H1 (cell line): Measurements from ENCODE around the gene GCNT1. TPM values are rescaled to one million over a fixed set of nuclear protein-coding genes. Genes with fewer than 3 reads are reported as not detected.

Experiments used
- CBX5 ChIP-seq: fragments of 300-800, 300-1000 bp; sonication (generic); IDR thresholded peaks from 2 replicates; pipeline ENCODE4 v1.7.1; 2016; ENCODE audit warnings: antibody characterized with exemption, low read length, low read depth
- CHD2 ChIP-seq: IDR thresholded peaks from 2 replicates; pipeline ENCODE4 v1.6.1; 2012; ENCODE audit warnings: low read length, improper control_type of control experiment
- CTBP2 ChIP-seq: IDR thresholded peaks from 2 replicates; pipeline ENCODE4 v1.7.0; 2011; ENCODE audit warnings: borderline replicate concordance, mild to moderate bottlenecking, moderate library complexity, mixed read lengths, low read length; ENCODE audit not compliant: insufficient read depth, insufficient read length
- EP300 ChIP-seq, 2 experiments: IDR thresholded peaks; 1 replicate in 1 of 2; 2 replicates in 1 of 2; pipeline ENCODE4 v1.6.1; 2011 to 2012; ENCODE audit warnings: low read depth in 2 of 2, low read length in 2 of 2, mild to moderate bottlenecking in 2 of 2, borderline replicate concordance in 1 of 2, inconsistent platforms in 1 of 2, moderate library complexity in 1 of 2
- KDM1A ChIP-seq: fragments of 200-600, 300-600 bp; sonication (generic); IDR thresholded peaks from 2 replicates; pipeline ENCODE4 v1.7.1; 2016; ENCODE audit warnings: mild to moderate bottlenecking, low read length, borderline replicate concordance
- KDM5A ChIP-seq: fragments of 200-600 bp; IDR thresholded peaks from 2 replicates; pipeline ENCODE4 v1.7.1; 2012; ENCODE audit warnings: mild to moderate bottlenecking, low read length, inconsistent platforms, mixed read lengths
- NANOG ChIP-seq: IDR thresholded peaks from 2 replicates; pipeline ENCODE4 v1.6.1; 2011; ENCODE audit warnings: low read length, low read depth, mild to moderate bottlenecking, inconsistent platforms; ENCODE audit not compliant: insufficient read depth, poor library complexity, severe bottlenecking
- POLR2AphosphoS5 ChIP-seq: IDR thresholded peaks from 2 replicates; pipeline ENCODE4 v1.6.1; 2011; ENCODE audit warnings: low read depth, low read length
- SIX5 ChIP-seq: IDR thresholded peaks from 2 replicates; pipeline ENCODE4 v1.6.1; 2011; ENCODE audit warnings: mild to moderate bottlenecking, low read depth, low read length
- SP1 ChIP-seq: IDR thresholded peaks from 2 replicates; pipeline ENCODE4 v1.6.1; 2011; ENCODE audit warnings: low read depth, low read length
- SP2 ChIP-seq: IDR thresholded peaks from 2 replicates; pipeline ENCODE4 v1.6.1; 2012; ENCODE audit warnings: mild to moderate bottlenecking, low read length, inconsistent platforms
- polyA plus RNA-seq, 7 experiments: library from polyadenylated mRNA; depleted of rRNA in 3 of 7; stranded (reverse) in 5 of 7; unstranded in 2 of 7; fragments of >200 nt in 5 of 7; fragments of 200-250 nt in 2 of 7; gene quantifications; 1 replicate in 5 of 7; 2 replicates in 1 of 7; 4 replicates in 1 of 7; pipeline versions ENCODE4 v1.2.1 to v1.2.3, GENCODE V29; 2011 to 2013; ENCODE audit warnings: missing spikeins in 2 of 7, mixed read lengths in 2 of 7
- total RNA-seq: library from RNA; stranded (reverse); fragmentation: NEBNext Ultra II Directional; extraction: Animal tissue kit (Norgen Biotek cat#: 25700); gene quantifications from 2 replicates; pipeline ENCODE4 v1.2.1, GENCODE V29; 2021
- TF ChIP-seq, protein P1 (sequence below): fragments of 300-600 bp; sonication (generic); IDR thresholded peaks from 2 replicates; pipeline ENCODE4 v1.7.1; 2012; ENCODE audit warnings: low read length, moderate library complexity, mild to moderate bottlenecking, inconsistent platforms; ENCODE audit not compliant: insufficient replicate concordance

Gene GCNT1
- total and polyA plus RNA-seq, 2 of the 8 experiments (the other 6 are each of a cell fraction or from before 2014, with no cell fraction given): 13.0 to 16.5 TPM

DNA sequence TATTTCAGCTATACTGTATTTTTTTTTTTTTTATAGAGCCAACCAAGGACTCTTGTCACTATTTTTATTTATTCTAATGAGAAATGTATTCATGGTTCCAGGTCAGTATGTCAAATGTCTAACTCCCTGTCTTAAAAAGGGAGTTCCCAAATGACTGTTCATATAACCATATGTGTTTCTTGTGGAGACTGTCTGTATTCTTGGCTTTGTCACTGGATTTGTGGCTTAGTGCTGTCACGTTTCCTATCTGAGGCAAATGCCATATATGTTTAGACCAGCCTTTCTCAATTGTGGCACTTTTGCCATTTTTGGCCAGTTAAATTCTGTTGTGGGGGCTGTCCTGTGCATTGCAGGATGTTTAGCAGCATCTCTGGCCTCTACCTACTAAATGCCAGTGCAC lies 3.1 kb downstream of the GCNT1 start (continued):
- TF ChIP-seq, protein P1, sequence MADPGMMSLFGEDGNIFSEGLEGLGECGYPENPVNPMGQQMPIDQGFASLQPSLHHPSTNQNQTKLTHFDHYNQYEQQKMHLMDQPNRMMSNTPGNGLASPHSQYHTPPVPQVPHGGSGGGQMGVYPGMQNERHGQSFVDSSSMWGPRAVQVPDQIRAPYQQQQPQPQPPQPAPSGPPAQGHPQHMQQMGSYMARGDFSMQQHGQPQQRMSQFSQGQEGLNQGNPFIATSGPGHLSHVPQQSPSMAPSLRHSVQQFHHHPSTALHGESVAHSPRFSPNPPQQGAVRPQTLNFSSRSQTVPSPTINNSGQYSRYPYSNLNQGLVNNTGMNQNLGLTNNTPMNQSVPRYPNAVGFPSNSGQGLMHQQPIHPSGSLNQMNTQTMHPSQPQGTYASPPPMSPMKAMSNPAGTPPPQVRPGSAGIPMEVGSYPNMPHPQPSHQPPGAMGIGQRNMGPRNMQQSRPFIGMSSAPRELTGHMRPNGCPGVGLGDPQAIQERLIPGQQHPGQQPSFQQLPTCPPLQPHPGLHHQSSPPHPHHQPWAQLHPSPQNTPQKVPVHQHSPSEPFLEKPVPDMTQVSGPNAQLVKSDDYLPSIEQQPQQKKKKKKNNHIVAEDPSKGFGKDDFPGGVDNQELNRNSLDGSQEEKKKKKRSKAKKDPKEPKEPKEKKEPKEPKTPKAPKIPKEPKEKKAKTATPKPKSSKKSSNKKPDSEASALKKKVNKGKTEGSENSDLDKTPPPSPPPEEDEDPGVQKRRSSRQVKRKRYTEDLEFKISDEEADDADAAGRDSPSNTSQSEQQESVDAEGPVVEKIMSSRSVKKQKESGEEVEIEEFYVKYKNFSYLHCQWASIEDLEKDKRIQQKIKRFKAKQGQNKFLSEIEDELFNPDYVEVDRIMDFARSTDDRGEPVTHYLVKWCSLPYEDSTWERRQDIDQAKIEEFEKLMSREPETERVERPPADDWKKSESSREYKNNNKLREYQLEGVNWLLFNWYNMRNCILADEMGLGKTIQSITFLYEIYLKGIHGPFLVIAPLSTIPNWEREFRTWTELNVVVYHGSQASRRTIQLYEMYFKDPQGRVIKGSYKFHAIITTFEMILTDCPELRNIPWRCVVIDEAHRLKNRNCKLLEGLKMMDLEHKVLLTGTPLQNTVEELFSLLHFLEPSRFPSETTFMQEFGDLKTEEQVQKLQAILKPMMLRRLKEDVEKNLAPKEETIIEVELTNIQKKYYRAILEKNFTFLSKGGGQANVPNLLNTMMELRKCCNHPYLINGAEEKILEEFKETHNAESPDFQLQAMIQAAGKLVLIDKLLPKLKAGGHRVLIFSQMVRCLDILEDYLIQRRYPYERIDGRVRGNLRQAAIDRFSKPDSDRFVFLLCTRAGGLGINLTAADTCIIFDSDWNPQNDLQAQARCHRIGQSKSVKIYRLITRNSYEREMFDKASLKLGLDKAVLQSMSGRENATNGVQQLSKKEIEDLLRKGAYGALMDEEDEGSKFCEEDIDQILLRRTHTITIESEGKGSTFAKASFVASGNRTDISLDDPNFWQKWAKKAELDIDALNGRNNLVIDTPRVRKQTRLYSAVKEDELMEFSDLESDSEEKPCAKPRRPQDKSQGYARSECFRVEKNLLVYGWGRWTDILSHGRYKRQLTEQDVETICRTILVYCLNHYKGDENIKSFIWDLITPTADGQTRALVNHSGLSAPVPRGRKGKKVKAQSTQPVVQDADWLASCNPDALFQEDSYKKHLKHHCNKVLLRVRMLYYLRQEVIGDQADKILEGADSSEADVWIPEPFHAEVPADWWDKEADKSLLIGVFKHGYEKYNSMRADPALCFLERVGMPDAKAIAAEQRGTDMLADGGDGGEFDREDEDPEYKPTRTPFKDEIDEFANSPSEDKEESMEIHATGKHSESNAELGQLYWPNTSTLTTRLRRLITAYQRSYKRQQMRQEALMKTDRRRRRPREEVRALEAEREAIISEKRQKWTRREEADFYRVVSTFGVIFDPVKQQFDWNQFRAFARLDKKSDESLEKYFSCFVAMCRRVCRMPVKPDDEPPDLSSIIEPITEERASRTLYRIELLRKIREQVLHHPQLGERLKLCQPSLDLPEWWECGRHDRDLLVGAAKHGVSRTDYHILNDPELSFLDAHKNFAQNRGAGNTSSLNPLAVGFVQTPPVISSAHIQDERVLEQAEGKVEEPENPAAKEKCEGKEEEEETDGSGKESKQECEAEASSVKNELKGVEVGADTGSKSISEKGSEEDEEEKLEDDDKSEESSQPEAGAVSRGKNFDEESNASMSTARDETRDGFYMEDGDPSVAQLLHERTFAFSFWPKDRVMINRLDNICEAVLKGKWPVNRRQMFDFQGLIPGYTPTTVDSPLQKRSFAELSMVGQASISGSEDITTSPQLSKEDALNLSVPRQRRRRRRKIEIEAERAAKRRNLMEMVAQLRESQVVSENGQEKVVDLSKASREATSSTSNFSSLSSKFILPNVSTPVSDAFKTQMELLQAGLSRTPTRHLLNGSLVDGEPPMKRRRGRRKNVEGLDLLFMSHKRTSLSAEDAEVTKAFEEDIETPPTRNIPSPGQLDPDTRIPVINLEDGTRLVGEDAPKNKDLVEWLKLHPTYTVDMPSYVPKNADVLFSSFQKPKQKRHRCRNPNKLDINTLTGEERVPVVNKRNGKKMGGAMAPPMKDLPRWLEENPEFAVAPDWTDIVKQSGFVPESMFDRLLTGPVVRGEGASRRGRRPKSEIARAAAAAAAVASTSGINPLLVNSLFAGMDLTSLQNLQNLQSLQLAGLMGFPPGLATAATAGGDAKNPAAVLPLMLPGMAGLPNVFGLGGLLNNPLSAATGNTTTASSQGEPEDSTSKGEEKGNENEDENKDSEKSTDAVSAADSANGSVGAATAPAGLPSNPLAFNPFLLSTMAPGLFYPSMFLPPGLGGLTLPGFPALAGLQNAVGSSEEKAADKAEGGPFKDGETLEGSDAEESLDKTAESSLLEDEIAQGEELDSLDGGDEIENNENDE: no peak
- TF ChIP-seq SIX5: no peak
- no peak for TF ChIP-seq CHD2
- TF ChIP-seq KDM5A: no peak
- TF ChIP-seq POLR2AphosphoS5: no peak
- TF ChIP-seq KDM1A: no peak
- TF ChIP-seq CTBP2: no peak
- TF ChIP-seq CBX5: no peak
- TF ChIP-seq SP2: no peak
- TF ChIP-seq NANOG: no peak
- no peak for TF ChIP-seq EP300 (IDR thresholded peaks at IDR 0.05; ENCODE audit: borderline replicate concordance in 1 of 2, low read depth in 2 of 2, low read length in 2 of 2)
- TF ChIP-seq SP1: no peak
- TF ChIP-seq, all 59 proteins: peak for 0
